Measurements from ENCODE around the gene HNRNPLL.

DNA sequence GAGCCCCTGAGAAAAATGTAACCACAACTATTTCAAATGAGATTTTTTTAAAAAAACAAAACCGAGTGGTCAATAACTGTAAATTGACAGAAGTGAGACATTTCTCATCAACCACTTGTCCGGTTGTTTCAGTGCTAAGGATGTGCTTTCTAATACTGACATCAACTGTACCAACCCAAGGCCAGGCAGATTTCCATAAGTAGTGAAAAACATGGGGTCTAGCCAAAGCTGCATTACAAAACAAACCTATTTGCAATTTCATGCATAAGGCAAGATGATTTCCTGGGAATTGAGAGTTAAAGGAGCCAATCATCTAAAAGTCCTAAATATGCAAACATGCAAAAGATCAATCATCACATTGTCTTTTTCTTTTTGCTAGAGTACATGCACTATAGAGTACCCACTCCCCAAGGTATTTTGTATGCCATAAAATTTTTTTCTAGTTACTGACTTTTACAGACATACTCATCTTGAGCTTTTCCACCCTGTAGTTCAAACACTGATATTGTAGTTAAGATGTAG, 22.6 kb downstream of the HNRNPLL start:
- TF ChIP-seq CTCF (conservative IDR thresholded peaks at IDR 0.05) (no peak), ZFX (IDR thresholded peaks at IDR 0.05) (no peak)
